Right lobe of liver (tissue), 4 donors: Measurements from ENCODE around the gene QPRT.

Experiments used
- CTCF ChIP-seq, 4 donors: fragments of 200-600 bp in 3 of 4; fragments of 450-650 bp in 1 of 4; IDR thresholded peaks; one replicate each; pipeline versions ENCODE4 v1.5.1 to v1.8.0; 2016 to 2022; ENCODE audit warnings: antibody characterized with exemption in 4 of 4, mild to moderate bottlenecking in 2 of 4
- POLR2A ChIP-seq: fragments of 450-650 bp; IDR thresholded peaks from one replicate; pipeline ENCODE4 v1.6.1; 2017; ENCODE audit warnings: antibody characterized with exemption, mild to moderate bottlenecking
- donor health status: DM: no; HTN: no; CAD: no.
- donor health status: DM: no; HTN: no; CAD: no.
- donor health status: DM: no; HTN: yes; CAD: no.

GRCh38 chr16:29658705-29659104, 20.3 kb upstream of the QPRT start:
- TF ChIP-seq POLR2A (no peak), CTCF (IDR thresholded peaks at IDR 0.05) (no peak)
